GM18511 (cell line): ENCODE results near the gene MAPK11.

Experiments used
- ATAC-seq: cut with Tn5 transposase; IDR thresholded peaks from one replicate; pipeline ENCODE4 v1.9.1; 2021; ENCODE audit warnings: mild to moderate bottlenecking, moderate library complexity; ENCODE audit not compliant: unreplicated experiment

MAPK11 gene

DNA sequence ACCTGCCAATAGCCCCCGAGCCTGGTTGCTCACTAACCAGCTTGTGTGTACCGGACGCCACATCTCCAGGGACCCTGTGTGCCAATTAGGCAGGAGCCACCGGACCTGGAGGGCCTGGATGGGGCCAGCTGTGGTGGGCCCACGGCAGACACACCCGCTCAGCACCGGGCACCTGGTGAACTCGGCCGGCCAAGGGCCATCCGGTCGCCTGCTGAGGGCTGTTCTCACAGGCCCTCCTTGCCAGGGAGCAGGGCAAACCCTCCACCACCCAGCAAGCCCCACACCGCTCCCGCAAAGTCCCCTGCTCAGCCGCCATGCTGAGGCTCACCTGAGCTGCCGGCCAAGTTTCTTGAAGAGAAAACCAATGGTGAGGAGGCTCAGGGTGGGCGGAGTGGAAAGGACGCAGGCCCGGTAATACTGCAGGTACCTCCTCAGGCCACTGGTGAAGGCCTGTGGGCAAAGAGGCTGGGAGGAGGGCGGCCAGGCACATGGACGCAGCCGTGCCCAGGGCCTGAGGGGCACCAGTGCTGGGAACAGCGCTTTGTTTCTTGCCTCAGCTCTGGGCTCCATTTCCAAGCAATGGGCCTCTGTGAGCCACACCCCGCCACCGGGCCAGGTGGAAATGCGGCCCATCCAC is 42.5 kb downstream of the MAPK11 start:
- ATAC-seq: no peak

DNA sequence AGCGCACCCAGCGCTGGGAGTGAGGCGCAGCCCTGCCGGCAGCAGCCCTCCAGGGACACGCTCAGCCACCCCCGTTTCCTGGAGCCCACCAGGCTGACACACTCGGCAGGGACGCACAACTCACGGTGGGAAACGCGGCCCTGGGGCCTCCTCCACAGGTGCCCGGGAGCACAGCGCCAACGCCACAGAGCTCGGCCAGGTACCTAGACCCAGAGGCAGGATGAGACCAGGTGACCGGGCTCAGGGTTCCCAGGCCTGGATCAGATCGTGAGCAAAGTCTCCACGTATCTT is 43.4 kb downstream of the MAPK11 start:
- ATAC-seq: no peak

DNA sequence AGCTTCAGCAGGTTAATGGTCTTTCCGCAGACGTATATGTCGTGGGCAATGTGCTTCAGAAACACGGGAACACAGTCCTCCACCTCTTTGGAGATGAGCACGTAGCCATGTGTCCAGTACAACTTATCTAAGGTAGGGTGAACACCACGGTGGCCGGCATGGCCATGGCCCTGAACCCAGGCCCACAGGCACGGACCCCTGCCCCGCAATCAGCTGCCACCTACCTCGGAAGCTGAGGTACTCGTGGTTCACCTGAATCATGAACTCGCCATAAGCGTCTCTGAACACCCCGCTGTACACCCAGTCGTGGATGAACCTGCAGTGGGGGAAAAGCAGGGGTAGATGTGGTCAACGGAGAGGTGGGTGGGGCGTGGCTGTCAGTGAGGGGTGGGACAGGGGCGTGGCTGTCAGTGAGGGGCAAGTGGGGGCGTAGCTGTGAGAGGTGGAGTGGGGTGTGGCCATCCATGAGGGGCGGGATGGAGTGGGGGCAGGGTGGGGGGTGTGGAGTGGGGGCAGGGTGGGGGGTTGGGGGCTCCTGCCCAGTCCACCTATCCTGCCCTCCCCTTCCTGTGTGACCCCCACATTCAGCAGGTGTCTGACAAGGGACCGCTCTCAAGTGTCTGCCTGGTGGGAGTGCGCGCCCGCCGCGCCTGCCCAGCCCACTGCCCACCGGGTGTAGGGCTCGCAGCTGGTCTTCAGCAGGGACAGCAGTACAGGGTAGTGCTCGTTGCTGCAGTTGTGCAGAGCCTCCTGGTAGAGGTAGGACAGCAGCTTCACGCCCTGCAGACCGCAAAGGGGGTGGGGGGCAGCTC is 43.9 kb downstream of the MAPK11 start:
- ATAC-seq: no peak

DNA sequence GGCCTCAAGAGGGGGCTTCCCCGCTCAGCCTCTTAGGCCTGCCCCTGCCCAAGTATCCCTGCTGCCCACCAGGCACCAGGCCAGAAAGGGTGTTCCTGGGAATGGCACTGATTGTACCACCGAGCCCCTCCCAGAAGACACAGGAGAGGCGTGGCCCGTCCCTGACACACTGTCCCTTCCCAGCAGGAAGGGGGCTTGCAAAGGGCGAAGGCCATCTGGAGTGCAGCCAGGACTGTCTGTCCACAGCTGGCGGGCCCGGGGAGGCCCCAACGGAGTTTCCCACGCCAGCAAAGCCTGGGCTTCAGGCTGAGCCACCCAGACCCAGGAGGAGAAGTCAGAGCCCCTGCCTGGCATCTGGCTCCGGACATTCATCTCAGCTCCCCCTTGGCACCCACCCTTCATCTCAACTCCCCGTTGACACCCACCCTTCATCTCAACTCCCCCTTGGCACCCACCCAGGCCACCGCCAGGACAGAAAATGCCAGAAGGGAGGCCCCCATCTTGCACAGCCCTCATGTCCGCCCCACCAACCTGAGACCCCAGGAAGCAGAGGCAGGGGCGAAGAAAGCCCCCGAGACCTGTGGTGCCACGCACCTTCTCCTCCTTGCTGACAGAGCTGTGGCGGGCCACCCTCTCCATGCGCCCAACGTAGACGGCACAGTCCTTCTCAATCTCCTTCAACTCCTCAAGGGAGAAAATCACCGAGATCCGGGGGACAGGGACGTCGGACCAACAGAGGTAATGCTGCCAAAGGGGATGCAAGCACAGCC is 44.8 kb downstream of the MAPK11 start:
- no peak for ATAC-seq

DNA sequence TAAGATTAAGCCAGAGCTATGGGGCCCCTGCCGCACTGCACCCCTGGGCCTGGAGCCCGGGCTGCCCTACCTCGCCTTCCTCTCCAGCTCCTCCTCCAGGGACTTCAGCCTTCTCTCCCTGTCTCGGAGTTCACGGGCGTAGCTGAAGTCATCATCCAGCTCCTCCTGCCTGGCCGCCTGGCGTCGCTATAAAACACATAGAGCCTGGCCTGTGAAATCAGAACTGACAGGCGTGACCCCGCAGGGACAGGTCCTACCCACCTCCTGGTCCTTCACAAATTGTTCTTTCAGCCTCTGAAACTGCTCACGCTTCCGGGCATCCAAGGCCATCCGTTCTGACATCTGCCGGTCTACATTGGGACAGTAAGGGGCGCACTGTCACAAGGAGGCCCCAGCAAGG is 46.1 kb downstream of the MAPK11 start:
- no peak for ATAC-seq

DNA sequence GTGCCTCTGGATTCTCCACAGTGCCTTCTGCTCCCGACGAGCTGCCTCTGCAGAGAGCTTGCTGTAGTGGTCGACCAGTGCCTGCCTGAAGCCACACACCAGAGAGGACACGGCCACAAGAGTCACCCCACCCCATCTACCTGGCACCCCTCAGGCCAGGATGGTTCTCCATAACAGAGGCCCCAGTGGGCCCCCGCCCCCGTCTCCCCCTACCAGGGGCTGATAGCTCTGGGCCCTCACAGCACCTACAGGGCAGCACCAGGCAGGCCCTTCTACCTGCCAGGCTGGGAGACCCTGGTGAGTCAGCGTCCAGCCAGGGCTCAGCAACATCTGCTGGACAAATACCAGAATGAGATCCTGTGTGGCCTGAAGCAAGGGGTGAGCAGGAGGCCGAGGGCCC is 47.7 kb downstream of the MAPK11 start:
- ATAC-seq: no peak

DNA sequence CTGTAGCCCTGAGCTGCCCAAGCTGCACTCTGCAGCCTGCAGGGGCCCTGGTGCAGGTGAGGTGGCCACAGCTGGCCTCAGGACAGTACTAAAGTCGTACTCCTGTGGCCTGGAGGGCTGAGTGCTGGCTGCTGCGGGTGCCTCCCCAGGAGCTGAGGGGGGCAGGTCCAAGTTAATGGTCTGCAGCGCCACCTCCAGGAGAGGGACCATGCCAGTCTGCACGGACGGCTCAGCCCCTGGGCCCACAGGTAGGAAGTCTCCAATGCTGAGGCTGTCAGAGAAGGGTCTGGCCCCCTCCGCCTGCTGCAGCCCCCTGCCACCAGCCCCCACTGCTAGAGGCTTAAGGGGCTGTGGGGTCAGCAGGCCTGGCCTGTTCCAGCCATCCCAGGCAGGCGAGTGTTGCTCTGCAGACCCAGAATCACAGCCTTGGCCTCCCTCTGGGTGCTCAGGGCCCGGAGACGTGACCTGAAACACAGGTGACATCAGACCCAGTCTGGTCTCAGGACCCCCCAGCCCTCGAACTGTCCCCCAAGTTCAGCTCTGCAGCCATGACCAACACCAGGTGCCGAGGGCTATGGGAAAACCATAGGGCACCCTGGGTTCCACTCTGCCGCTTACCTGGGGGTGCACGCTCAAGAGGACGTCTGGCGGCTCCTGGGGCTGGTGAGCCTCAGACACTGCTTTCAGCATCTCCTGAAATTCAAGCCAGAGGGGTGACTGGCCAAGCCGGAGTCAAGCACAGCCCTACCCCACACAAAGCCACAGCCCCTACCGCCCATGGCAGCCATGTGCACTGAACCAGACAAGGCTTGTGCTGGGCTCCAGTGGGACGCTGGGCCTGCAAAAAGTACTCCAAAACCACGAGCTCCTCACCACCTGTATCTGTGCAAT is 48.5 kb downstream of the MAPK11 start:
- ATAC-seq: no peak

DNA sequence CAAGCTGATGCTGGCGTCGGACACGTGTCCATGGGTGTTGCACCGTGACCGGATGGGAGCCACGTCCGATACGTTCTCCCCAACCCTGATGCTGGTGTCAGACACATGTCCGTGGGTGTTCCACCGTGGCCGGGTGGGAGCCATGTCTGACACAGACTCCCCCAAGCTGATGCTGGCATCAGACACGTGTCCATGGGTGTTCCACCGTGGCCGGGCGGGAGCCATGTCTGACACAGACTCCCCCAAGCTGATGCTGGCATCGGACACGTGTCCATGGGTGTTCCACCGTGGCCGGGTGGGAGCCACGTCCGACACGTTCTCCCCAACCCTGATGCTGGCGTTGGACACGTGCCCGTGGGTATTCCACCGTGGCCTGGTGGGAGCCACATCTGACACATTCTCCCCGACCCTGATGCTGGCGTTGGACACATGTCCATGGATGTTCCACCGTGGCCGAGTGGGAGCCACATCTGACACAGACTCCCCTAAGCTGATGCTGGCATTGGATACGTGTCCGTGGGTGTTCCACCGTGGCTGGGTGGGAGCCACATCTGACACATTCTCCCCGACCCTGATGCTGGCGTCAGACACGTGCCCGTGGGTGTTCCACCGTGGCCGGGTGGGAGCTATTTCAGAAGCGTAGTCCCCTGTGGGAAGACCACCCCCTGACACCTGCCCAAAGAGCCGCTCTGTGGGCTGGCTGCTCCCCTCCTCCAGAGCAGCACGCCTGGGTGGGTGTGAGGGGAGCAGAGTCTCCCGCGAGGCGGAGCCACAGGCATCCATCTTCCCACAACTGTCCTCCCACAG is 49.4 kb downstream of the MAPK11 start:
- ATAC-seq: no peak

DNA sequence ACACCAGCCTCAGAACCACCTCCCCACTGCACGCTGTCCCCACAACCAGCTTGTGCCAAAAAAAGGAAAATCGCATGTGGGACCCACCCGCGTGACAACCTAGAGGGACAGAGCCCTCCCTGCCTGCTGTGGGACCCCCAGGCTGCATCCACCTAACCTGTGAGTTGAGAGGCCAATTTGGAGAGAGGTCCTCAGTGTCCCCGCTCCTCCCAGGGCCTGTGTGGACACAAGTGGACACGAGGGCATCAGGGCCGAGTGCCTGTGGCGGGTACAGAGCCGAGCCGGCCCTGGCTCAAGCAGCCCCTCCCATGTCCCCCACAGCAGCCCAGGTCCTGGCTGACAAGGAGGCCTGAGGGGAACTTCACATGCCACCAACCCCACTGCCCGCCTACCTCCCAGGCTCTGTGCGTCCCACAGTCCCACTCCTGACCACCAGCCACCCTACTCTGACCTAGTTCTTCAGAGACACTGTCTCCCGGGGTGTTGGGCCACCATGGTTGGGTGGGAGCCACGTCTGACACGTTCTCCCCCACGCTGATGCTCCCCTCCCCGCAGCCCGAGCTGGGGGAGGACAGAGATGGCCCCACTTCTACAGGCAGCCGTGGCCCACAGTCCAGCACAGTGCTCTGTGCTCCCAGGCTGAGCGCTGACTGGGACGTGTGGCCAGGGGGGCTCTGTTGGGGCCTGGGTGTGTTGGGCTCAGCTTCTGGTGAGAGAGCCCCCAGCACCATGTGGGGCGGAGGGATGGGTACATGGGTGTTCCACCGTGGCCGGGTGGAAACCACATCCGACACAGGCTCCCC is 50.2 kb downstream of the MAPK11 start:
- no peak for ATAC-seq

DNA sequence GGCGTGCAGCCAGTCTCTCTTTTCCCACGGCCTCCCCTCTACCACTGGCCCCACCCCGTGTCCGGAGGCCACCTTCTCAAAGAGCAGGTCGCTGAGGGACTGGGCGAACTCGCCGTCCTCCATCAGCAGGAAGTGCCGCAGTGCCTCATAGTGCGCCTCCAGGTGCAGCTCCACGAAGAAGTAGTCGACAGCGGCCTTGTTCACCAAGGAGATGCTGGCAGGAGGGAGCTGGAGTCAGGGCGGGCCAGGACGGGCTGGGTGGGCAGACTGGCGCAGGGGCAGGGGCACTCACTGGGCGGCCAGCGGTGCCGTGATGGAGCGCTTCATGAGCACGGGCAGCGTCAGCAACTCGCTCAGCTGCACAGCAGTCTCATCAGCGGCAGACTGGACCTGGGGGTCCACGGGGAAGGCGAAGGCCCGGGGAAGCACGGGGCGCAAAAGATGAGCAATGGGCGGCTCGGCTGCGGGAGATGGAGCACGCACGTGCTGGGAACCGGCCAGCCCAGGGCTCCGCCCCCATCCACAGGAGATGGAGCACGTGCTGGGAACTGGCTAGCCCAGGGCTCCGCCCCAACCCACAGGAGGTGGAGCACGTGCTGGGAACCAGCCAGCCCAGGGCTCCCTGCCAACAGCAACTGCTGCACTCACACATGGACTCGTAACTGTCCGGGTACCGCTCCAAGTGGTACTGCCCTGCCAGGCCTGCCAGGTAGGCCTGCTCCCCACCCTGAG is 51.0 kb downstream of the MAPK11 start:
- no peak for ATAC-seq

DNA sequence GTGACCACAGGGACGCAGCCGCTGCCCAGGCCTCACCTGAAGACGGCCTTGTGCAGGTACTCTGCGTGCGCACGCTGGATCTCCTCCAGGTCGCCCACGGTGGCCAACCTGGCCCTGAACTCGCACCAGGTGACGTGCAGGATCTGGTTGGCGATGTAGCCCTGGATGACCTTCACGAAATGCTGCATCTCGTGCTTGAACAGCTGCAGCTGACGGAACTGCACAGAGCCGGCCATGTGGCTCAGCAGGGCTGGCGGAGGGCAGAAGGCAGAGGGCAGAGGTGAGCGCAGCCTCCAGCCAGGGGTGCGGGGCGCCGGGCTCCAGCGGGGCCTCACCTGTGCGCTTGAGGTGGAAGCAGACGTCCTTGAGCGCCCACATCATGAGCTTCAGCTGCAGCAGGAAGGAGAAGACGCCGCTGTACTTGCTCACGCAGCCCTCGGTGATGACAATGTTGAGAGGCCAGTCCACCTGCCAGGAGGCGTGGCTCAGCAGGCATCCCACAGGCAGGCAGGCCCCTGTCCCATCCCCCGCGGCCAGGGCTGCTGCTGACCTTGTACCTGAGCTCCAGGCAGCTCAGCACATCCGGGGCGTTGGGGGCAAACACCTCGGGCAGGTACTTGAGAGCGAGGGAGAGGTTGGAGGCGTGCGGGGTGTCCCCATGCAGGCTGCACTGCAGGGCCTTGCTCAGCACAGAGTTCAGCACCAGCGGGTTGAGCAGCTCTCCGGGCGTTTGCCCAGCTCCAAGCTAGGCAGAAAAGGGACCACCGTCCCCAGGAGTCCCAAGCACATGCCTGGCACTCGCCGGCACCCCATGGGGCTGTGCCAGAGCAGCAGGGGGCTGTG is 51.8 kb downstream of the MAPK11 start:
- no peak for ATAC-seq

DNA sequence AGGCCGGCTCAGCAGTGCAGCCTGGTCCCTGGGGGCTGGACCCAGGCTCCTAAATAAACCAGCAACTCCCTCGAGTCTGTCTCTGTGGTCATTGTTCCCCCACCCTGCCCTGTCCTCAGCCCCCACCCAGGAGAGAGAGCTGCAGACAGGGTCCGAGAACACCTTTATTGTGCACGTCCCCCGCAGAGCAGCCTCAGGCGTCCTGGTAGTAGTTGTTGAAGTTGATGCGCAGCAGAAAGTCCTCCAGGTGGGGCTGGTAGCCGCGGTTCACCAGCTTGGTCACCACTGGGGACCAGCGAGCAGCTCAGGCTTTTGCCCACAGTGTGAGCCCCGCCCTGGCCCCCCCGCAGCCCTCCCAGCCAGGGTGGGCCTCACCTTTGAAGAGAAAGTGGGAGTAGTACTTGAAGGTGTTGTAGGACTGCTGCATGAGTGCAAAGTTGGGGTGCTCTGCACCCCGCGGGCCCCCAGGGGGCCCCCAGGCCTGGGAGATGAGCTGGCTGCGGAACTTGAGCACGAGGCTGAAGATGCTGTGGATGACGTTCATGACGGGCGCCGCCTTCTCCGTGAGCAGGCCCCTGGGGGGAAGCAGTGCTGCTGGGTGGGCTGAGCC is 52.5 kb downstream of the MAPK11 start:
- no peak for ATAC-seq

DNA sequence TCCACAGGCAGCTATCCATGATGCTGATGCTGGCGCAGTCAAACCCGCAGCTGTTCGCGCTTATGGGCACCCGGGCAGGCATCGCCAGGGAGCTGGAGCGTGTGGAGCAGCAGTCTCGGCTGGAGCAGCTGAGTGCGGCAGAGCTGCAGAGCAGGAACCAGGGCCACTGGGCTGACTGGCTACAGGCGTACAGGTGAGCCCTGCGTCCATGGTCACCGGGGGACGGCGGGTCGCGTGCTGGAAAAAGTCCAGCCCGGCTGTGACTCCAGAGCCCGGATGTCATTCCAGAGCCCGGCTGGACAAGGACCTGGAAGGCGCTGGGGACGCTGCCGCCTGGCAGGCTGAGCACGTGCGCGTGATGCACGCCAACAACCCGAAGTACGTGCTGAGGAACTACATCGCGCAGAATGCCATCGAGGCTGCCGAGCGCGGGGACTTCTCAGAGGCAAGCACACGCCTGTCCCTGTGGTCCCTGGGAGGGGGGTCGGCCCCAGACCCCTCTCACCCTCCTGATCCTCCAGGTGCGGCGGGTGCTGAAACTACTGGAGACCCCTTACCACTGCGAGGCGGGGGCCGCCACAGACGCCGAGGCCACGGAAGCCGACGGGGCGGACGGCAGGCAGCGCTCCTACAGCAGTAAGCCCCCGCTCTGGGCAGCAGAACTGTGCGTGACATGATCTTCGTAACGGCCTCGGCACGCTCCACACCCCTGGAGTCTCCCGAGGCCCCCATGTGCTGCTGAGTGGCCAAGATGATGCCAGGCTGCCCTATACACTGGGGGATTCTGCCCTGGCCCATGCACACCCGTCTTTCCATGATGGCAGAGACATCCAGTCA is 53.3 kb downstream of the MAPK11 start:
- no peak for ATAC-seq

DNA sequence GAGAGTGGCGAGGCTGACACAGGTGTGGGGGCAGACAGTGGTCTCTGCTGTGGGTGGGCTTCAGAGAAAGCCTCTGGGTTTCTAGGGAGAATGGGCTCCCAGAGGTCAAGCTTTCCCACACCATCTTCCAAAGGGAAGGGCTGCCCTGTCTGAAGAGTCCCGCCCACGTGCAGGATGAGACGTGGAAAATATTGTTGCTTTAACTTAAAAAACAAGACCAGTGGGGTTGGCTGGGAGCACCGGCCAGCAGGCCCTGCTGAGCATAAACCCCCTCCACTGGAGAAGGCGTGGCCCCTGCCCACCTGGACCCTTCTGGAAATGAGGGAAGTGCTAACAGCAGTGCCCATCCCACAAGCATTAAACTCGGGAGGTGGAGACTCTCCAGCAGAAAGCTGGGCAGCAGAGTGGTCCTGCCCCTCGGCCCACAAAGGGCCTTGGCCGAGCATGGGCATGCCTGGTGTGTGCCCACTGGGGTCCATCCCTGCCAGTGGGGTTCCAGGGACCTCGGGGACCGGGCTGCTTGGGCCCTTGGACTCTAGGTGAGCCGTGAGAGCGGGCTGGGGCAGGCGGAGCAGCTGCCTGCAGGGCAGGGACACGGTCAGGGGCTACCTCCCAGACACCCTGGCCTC is 54.0 kb downstream of the MAPK11 start:
- ATAC-seq: no peak

DNA sequence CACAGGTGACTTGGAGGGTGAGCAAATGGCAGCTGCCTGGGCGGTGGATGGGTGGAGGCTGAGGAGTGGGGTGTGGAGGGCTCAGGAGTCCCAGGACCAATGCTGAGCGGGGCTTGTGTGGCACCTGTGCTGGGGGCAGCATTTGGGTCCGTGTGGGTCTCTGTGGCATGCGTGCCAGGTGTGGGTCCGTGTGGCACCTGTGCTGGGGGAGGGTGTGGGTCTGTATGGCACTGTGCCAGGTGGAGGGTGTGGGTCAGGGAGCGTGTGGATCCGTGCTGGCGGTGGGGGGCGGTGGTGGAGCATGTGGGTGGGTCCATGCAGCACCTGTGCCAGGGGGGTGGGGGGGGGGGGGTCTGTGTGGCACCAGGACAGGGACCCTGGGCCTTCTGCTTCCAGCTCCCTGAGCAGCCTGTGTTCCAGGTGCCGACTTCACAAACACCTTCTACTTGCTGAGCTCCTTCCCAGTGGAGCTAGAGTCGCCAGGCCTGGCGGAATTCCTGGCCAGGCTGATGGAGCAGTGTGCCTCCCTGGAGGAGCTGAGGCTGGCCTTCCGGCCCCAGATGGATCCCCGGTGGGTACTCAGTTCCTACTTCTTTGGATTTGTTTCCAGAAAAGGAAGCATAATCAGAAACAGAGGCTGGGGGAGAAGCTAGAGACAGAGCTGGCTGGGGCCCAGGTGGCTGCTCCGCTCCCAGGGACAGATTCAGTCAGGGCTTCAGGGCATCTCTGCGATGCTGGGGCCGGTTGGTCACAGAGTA is 54.7 kb downstream of the MAPK11 start:
- no peak for ATAC-seq
